PC-3 (cell line): ENCODE data around the gene TBC1D5. TPM values are rescaled to one million over a fixed set of nuclear protein-coding genes. Genes with fewer than 3 reads are reported as not detected.

Experiments used
- ATAC-seq: fragments of 200-7000 bp; cut with Tn5 transposase; 2 replicates; pipeline ENCODE4 v1.9.1; 2020; ENCODE audit warnings: mild to moderate bottlenecking, moderate library complexity
- BruUV-seq: library from RNA; stranded (reverse); fragments of 400-500 nt; replicated peaks from 2 replicates; lab custom pipeline; 2021; lab: Mats Ljungman, UMichigan
- CTCF ChIA-PET: fragments of 300-600 bp; sonication (Branson Sonifier 250); formaldehyde crosslinking; loops from one replicate; lab custom pipeline; 2022; ENCODE audit warnings: antibody characterized with exemption; lab: Charles Lee
- POLR2A ChIA-PET: fragments of 300-600 bp; sonication (Branson Sonifier 250); formaldehyde crosslinking; loops from one replicate; lab custom pipeline; 2022; ENCODE audit warnings: antibody characterized with exemption; ENCODE audit not compliant: unreplicated experiment; lab: Charles Lee
- DNase-seq: peaks from one replicate; pipeline ENCODE4 v3.0.0-alpha.2; 2015
- H2AFZ ChIP-seq: fragments of 300-600 bp; sonication (generic); 2 replicates; pipeline ENCODE4 v1.6.0; 2016; ENCODE audit warnings: antibody characterized with exemption, low read length
- H3F3A ChIP-seq: fragments of 300-600 bp; sonication (generic); one replicate; pipeline ENCODE4 v1.6.0; 2017; ENCODE audit warnings: antibody characterized with exemption, low read length, control low read depth, mild to moderate bottlenecking; ENCODE audit not compliant: unreplicated experiment
- H3K27ac ChIP-seq: fragments of 300-600 bp; sonication (generic); 2 replicates; pipeline ENCODE4 v1.5.1; 2016; ENCODE audit warnings: mild to moderate bottlenecking, low read length
- H3K27me3 ChIP-seq: fragments of 300-600 bp; sonication (generic); 2 replicates; pipeline ENCODE4 v1.6.1; 2016; ENCODE audit warnings: low read length, mixed read lengths
- H3K36me3 ChIP-seq: fragments of 300-600 bp; sonication (generic); 2 replicates; pipeline ENCODE4 v1.6.1; 2016; ENCODE audit warnings: low read depth, mixed run types, low read length, mixed read lengths
- H3K4me1 ChIP-seq: fragments of 300-600 bp; sonication (generic); 2 replicates; pipeline ENCODE4 v1.5.1; 2016; ENCODE audit warnings: low read length; ENCODE audit not compliant: insufficient read depth
- H3K4me2 ChIP-seq: fragments of 300-600 bp; sonication (generic); 2 replicates; pipeline ENCODE4 v1.6.0; 2016; ENCODE audit warnings: low read length
- H3K4me3 ChIP-seq: fragments of 300-600 bp; sonication (generic); 2 replicates; pipeline ENCODE4 v1.5.1; 2016; ENCODE audit warnings: mild to moderate bottlenecking, low read length, mixed read lengths
- H3K79me2 ChIP-seq: fragments of 300-600 bp; sonication (generic); 2 replicates; pipeline ENCODE4 v1.6.1; 2017; ENCODE audit warnings: low read length, mixed read lengths
- H3K9ac ChIP-seq: fragments of 300-600 bp; sonication (generic); 2 replicates; pipeline ENCODE4 v1.6.0; 2016; ENCODE audit warnings: mild to moderate bottlenecking, low read length
- H3K9me2 ChIP-seq: fragments of 300-600 bp; sonication (generic); replicated peaks from 2 replicates; pipeline ENCODE4 v1.6.1; 2016; ENCODE audit warnings: mixed run types, low read length, mixed read lengths
- H3K9me3 ChIP-seq: fragments of 300-600 bp; sonication (generic); 2 replicates; pipeline ENCODE4 v1.6.1; 2016; ENCODE audit warnings: low read length, mixed read lengths
- H4K20me1 ChIP-seq: fragments of 300-600 bp; sonication (generic); 2 replicates; pipeline ENCODE4 v1.6.1; 2016; ENCODE audit warnings: low read length, mixed read lengths
- EZH2 ChIP-seq: fragments of 300-600 bp; sonication (generic); IDR thresholded peaks from one replicate; pipeline ENCODE4 v1.6.1; 2017; ENCODE audit warnings: antibody characterized with exemption, mild to moderate bottlenecking, low read length; ENCODE audit not compliant: unreplicated experiment
- EZH2phosphoT487 ChIP-seq: fragments of 300-600 bp; sonication (generic); IDR thresholded peaks from 2 replicates; pipeline ENCODE4 v1.6.1; 2018; ENCODE audit warnings: mild to moderate bottlenecking, antibody characterized with exemption, low read length, borderline replicate concordance
- intact Hi-C: fragments of 100-400 bp; cut with micrococcal nuclease; formaldehyde crosslinking; loops from 2 replicates; pipeline ENCODE4 v1.9.0; 2023
- total RNA-seq: library from RNA; depleted of rRNA; stranded (reverse); fragments of >200 nt; gene quantifications from 2 replicates; pipeline ENCODE4 v1.2.3, GENCODE V29; 2014
- TF ChIP-seq, protein P1 (sequence below): fragments of 300-600 bp; sonication (generic); conservative IDR thresholded peaks from 2 replicates; pipeline ENCODE4 v1.5.1; 2017; ENCODE audit warnings: antibody characterized with exemption, low read depth, mild to moderate bottlenecking, low read length

The TBC1D5 gene
- total RNA-seq, 1 experiment from 2014 or later = 54.5 TPM

DNA sequence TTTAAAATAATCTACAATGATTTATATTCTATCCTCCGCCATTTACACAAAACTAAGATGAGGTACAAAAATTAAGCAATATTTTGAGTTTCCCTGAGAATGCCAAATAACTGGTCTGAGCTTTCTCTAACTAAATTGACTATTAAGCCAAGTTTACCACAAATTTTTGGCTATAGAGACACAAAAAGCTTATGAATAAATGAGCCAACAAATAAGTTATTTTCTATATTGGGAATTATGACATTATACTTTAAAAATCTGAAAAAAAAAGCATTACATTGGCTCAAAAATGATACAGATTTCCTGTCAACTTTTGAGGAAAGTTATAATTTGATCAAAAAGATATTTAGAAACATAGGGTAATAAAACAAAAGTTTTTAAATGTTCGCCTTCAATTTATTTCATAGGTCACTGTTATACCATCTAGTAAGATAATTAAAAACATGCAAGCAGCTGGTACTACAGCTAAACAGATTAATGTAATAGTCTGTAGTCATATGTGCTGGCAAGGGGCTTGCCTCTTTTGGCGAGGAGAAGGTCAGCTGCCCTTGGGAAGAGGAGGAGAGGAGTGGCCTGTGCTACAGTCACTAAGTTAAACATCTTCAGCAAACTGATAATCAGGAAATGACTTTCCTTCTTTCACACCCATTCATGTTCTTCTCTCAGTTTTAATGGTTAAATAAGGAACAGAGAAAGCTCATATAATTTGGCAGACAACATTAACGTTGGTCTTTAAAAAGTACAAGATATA is 318.5 kb downstream of the TBC1D5 start:
- ATAC-seq = peak; percentile 43
- Histone ChIP-seq H4K20me1 (no peaks in the 10 kb centered on the region), H3K27me3 (no peaks in the 10 kb centered on the region), H3K9ac (no peak overlapping the region), H3F3A (no peaks in the 10 kb centered on the region), H3K27ac (no peak overlapping the region), H3K4me1 (peaks cover 7% of the 10 kb centered on the region; the same call in 1 of the 2 replicates), H3K9me3 (no peaks in the 10 kb centered on the region), H3K79me2 (no peaks in the 10 kb centered on the region), H3K4me2 (no peak overlapping the region), H3K36me3 (no peaks in the 10 kb centered on the region), H2AFZ (no peak overlapping the region), H3K9me2 (no peaks in the 10 kb centered on the region), H3K4me3 (no peak overlapping the region)
- POLR2A ChIA-PET = interaction anchor here (0.6 kb wide), 1 partner anchor 9 kb away, joined by 4 read pairs; no protein-coding TSS in a partner anchor
- TF ChIP-seq EZH2 (no peak), EZH2phosphoT487 (no peak)
- TF ChIP-seq, protein P1, sequence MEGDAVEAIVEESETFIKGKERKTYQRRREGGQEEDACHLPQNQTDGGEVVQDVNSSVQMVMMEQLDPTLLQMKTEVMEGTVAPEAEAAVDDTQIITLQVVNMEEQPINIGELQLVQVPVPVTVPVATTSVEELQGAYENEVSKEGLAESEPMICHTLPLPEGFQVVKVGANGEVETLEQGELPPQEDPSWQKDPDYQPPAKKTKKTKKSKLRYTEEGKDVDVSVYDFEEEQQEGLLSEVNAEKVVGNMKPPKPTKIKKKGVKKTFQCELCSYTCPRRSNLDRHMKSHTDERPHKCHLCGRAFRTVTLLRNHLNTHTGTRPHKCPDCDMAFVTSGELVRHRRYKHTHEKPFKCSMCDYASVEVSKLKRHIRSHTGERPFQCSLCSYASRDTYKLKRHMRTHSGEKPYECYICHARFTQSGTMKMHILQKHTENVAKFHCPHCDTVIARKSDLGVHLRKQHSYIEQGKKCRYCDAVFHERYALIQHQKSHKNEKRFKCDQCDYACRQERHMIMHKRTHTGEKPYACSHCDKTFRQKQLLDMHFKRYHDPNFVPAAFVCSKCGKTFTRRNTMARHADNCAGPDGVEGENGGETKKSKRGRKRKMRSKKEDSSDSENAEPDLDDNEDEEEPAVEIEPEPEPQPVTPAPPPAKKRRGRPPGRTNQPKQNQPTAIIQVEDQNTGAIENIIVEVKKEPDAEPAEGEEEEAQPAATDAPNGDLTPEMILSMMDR = no peak
- CTCF ChIA-PET = no interaction called here
- BruUV-seq = no TSS peak
- no peak for DNase-seq
- intact Hi-C loops = loop anchor here (5.0 to 10.0 kb wide), 2 partner anchors 83 to 971 kb away; no protein-coding TSS in a partner anchor

DNA sequence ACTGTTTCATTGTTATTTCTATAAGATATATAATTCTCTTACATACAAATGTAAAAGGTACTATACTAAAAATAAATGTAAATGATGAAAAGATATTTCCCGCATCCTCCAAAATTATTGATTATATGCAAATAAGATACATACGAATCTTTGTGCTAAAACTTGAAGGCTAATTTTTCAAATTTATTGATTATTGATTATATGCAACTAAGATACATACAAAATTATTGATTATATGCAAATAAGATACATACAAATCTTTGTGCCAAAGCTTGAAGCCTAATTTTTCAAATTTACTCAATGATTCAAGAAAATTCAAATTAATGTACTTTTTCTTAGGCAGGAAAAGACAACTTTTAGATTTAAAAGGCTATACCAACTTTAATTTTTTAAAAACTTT is 319.8 kb downstream of the TBC1D5 start:
- Histone ChIP-seq H3K27me3 (no peaks in the 10 kb centered on the region), H3K27ac (no peak overlapping the region), H3K9ac (no peak overlapping the region), H3K79me2 (no peaks in the 10 kb centered on the region), H3K9me3 (no peaks in the 10 kb centered on the region), H2AFZ (no peak overlapping the region), H3K4me1 (peaks cover 7% of the 10 kb centered on the region; the same call in 1 of the 2 replicates), H3K4me2 (no peak overlapping the region), H3K4me3 (no peak overlapping the region), H4K20me1 (no peaks in the 10 kb centered on the region), H3K9me2 (no peaks in the 10 kb centered on the region), H3F3A (no peaks in the 10 kb centered on the region), H3K36me3 (no peaks in the 10 kb centered on the region)
- no peak for DNase-seq
- CTCF ChIA-PET = no interaction called here
- intact Hi-C loops = loop anchor here (5.0 to 10.0 kb wide), 2 partner anchors 85 to 972 kb away; no protein-coding TSS in a partner anchor
- POLR2A ChIA-PET = no interaction called here
- BruUV-seq = no TSS peak
- TF ChIP-seq, protein P1 = no peak
- TF ChIP-seq EZH2 (no peak), EZH2phosphoT487 (no peak)
- no peak for ATAC-seq

DNA sequence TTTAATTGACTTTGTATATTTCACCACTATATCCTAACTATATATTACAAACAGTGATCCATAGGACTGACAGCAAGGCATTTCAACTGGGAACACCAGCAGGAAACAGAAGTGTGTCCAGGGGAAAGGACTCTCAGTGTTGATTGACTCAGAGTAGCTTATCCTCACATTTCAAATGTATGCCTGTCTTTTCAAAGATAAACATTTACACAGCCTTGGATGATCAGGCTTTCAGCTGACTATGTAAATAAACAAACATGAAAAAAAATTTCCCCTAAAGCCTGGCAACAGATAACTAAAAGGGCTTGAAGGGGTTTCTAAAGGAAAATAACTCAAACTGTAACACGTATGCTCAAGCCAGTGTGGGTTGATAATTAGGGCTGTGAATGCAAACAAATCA is 321.8 kb downstream of the TBC1D5 start:
- Histone ChIP-seq H3F3A (no peaks in the 10 kb centered on the region), H3K9me2 (no peaks in the 10 kb centered on the region), H3K27me3 (no peaks in the 10 kb centered on the region), H3K79me2 (no peaks in the 10 kb centered on the region), H3K9ac (no peak overlapping the region), H3K4me1 (peaks cover 14% of the 10 kb centered on the region; the same call in 1 of the 2 replicates), H3K9me3 (no peaks in the 10 kb centered on the region), H3K27ac (no peak overlapping the region), H3K4me2 (no peak overlapping the region), H3K36me3 (no peaks in the 10 kb centered on the region), H3K4me3 (no peak overlapping the region), H2AFZ (no peak overlapping the region), H4K20me1 (no peaks in the 10 kb centered on the region)
- DNase-seq (peak; percentile 28), ATAC-seq (peak; percentile 82)
- intact Hi-C loops = loop anchor here (5.0 to 10.0 kb wide), 2 partner anchors 87 to 974 kb away; no protein-coding TSS in a partner anchor
- BruUV-seq = no TSS peak
- CTCF ChIA-PET = no interaction called here
- POLR2A ChIA-PET = no interaction called here
- TF ChIP-seq EZH2 (no peak), EZH2phosphoT487 (no peak)
- TF ChIP-seq, protein P1 = no peak
